M059J (cell line): Measurements from ENCODE around the gene PRKCG. TPM values are rescaled to one million over a fixed set of nuclear protein-coding genes. Genes with fewer than 3 reads are reported as not detected.
A peak's percentile ranks its signal among the peaks of the same experiment; 100 is the strongest.

Experiments
- DNase-seq: peaks from one replicate; pipeline ENCODE4 v3.0.0-alpha.2; 2012; ENCODE audit warnings: low read depth
- total RNA-seq: library from RNA; depleted of rRNA; stranded (reverse); fragments of >200 nt; shearing (Covaris generic); gene quantifications from 2 replicates; pipeline ENCODE4 v1.2.3, GENCODE V29; 2014

The PRKCG gene
- total RNA-seq, 1 experiment from 2014 or later = not detected

- no peak for DNase-seq
Observed at GRCh38 chr19:53872762-53873161, 9.2 kb upstream of the PRKCG start.

- no peak for DNase-seq
Observed at GRCh38 chr19:53873773-53874605, 8.0 kb upstream of the PRKCG start.

- DNase-seq = no peak
Observed at GRCh38 chr19:53874606-53874990, 7.4 kb upstream of the PRKCG start.

GRCh38 chr19:53875602-53876325, 6.2 kb upstream of the PRKCG start:
- DNase-seq = no peak

GRCh38 chr19:53876651-53877224, 5.3 kb upstream of the PRKCG start:
- no peak for DNase-seq

GRCh38 chr19:53877361-53877766, 4.6 kb upstream of the PRKCG start:
- peak; percentile 30 for DNase-seq

- DNase-seq = no peak
Observed at GRCh38 chr19:53878776-53879139, 3.2 kb upstream of the PRKCG start.

GRCh38 chr19:53879140-53880081, 2.6 kb upstream of the PRKCG start:
- DNase-seq = peak; percentile 91

- DNase-seq = no peak
Observed at GRCh38 chr19:53880711-53881481, 1.1 kb upstream of the PRKCG start.

- DNase-seq = no peak
Observed at GRCh38 chr19:53882391-53883050, 524 bp downstream of the PRKCG start.

GRCh38 chr19:53883231-53883661, 1.2 kb downstream of the PRKCG start:
- no peak for DNase-seq

GRCh38 chr19:53883741-53884140, 1.7 kb downstream of the PRKCG start:
- no peak for DNase-seq

GRCh38 chr19:53884256-53884655, 2.3 kb downstream of the PRKCG start:
- DNase-seq = no peak

- DNase-seq = no peak
Observed at GRCh38 chr19:53885036-53885435, 3.0 kb downstream of the PRKCG start.

- DNase-seq = no peak
Observed at GRCh38 chr19:53892301-53892980, 10.4 kb downstream of the PRKCG start.

- peak; percentile 49 for DNase-seq
Observed at GRCh38 chr19:53892981-53893325, 11.0 kb downstream of the PRKCG start.

GRCh38 chr19:53894707-53895106, 12.7 kb downstream of the PRKCG start:
- DNase-seq = peak; percentile 57

- DNase-seq = no peak
Observed at GRCh38 chr19:53896682-53897081, 14.7 kb downstream of the PRKCG start.

GRCh38 chr19:53897459-53897858, 15.5 kb downstream of the PRKCG start:
- no peak for DNase-seq

- no peak for DNase-seq
Observed at GRCh38 chr19:53898166-53898565, 16.2 kb downstream of the PRKCG start.
